HepG2 (cell line): ENCODE data around the gene NRSN2.

Experiments used
- ARHGAP35 ChIP-seq: sonication (generic); formaldehyde crosslinking; IDR thresholded peaks from 2 replicates; pipeline ENCODE4 v1.9.0; 2022; ENCODE audit warnings: mild to moderate bottlenecking, inconsistent platforms, moderate library complexity, missing genetic modification reagents, borderline replicate concordance
- DNMT1 ChIP-seq: sonication (generic); formaldehyde crosslinking; IDR thresholded peaks from 2 replicates; pipeline ENCODE4 v1.5.1; 2020; ENCODE audit warnings: mild to moderate bottlenecking, missing genetic modification reagents
- ETV6 ChIP-seq: sonication (generic); formaldehyde crosslinking; conservative IDR thresholded peaks from 2 replicates; pipeline ENCODE4 v1.4.0; 2020; ENCODE audit warnings: missing genetic modification reagents
- FOSL2 ChIP-seq: sonication (generic); formaldehyde crosslinking; IDR thresholded peaks from 2 replicates; pipeline ENCODE4 v1.4.0; 2020; ENCODE audit warnings: missing genetic modification reagents
- MED1 ChIP-seq: sonication (generic); formaldehyde crosslinking; IDR thresholded peaks from 2 replicates; pipeline ENCODE4 v1.4.0; 2020; ENCODE audit warnings: missing genetic modification reagents
- MTA3 ChIP-seq: sonication (generic); formaldehyde crosslinking; IDR thresholded peaks from 2 replicates; pipeline ENCODE4 v1.4.0; 2020; ENCODE audit warnings: missing genetic modification reagents
- POLR2AphosphoS5 ChIP-seq: IDR thresholded peaks from 2 replicates; pipeline ENCODE4 v1.6.1; 2012; ENCODE audit warnings: low read depth, low read length
- ZZZ3 ChIP-seq: sonication (generic); formaldehyde crosslinking; IDR thresholded peaks from 2 replicates; pipeline ENCODE4 v1.4.0; 2020; ENCODE audit warnings: missing genetic modification reagents, mild to moderate bottlenecking, borderline replicate concordance
- TF ChIP-seq, protein P1 (sequence below): sonication (generic); formaldehyde crosslinking; IDR thresholded peaks from 2 replicates; pipeline ENCODE4 v1.9.0; 2021; ENCODE audit warnings: missing genetic modification reagents, borderline replicate concordance
- TF ChIP-seq, protein P2 (sequence below): sonication (generic); formaldehyde crosslinking; IDR thresholded peaks from 2 replicates; pipeline ENCODE4 v1.5.0; 2020; ENCODE audit warnings: mild to moderate bottlenecking, missing genetic modification reagents, moderate library complexity
- TF ChIP-seq, protein P3 (sequence below): sonication (generic); formaldehyde crosslinking; conservative IDR thresholded peaks from 2 replicates; pipeline ENCODE4 v1.8.0; 2022; ENCODE audit warnings: missing genetic modification reagents

DNA sequence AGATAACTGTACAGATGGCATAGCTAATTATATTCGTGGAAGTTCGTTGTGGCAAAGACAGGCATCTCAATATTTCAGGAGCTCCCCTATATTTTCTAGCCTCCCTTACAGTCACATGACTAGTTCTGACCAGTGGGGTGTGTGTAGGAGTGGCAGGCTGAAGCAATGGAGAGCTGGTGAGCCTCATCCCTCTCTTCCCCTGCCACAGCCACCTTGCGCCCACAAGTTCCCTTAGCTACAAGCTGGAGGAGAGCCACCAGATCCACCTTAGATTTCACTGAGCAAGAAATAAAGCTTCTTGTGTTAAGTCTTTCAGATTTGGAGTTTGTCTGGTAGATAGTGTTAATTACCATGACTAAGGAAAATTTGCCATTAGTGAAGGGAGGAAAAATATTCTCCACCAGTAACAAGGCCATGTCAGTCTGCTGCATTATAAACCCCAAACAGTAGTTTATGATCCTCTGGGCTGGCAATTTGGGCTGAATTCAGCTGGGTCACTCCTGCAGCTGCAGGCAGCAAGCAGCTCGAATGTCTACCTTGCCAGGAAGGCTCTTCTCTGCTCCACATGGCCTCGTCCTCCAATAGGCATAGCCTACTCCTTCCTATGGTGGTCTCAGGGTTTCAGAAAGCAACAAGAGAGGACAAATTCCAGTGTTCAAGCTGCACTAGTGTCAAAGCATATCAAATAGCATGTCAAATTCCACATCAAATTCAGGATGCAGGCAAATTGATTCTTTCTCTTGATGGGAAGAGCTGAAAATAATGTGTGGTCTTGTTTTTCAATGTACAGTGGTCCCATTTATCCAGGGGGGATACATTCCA is 53.8 kb downstream of the NRSN2 start:
- TF ChIP-seq, protein P1, sequence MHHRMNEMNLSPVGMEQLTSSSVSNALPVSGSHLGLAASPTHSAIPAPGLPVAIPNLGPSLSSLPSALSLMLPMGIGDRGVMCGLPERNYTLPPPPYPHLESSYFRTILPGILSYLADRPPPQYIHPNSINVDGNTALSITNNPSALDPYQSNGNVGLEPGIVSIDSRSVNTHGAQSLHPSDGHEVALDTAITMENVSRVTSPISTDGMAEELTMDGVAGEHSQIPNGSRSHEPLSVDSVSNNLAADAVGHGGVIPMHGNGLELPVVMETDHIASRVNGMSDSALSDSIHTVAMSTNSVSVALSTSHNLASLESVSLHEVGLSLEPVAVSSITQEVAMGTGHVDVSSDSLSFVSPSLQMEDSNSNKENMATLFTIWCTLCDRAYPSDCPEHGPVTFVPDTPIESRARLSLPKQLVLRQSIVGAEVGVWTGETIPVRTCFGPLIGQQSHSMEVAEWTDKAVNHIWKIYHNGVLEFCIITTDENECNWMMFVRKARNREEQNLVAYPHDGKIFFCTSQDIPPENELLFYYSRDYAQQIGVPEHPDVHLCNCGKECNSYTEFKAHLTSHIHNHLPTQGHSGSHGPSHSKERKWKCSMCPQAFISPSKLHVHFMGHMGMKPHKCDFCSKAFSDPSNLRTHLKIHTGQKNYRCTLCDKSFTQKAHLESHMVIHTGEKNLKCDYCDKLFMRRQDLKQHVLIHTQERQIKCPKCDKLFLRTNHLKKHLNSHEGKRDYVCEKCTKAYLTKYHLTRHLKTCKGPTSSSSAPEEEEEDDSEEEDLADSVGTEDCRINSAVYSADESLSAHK (CRISPR knock-in tag), result no peak
- TF ChIP-seq POLR2AphosphoS5 (peak; percentile 64), ETV6 (CRISPR knock-in tag) (no peak), ARHGAP35 (no peak; the same call in 1 of the 2 replicates), ZZZ3 (CRISPR knock-in tag) (no peak), MTA3 (no peak; the same call in 1 of the 2 replicates), MED1 (peak; percentile 57), FOSL2 (CRISPR knock-in tag) (no peak), DNMT1 (CRISPR knock-in tag) (no peak)
- TF ChIP-seq, protein P2, sequence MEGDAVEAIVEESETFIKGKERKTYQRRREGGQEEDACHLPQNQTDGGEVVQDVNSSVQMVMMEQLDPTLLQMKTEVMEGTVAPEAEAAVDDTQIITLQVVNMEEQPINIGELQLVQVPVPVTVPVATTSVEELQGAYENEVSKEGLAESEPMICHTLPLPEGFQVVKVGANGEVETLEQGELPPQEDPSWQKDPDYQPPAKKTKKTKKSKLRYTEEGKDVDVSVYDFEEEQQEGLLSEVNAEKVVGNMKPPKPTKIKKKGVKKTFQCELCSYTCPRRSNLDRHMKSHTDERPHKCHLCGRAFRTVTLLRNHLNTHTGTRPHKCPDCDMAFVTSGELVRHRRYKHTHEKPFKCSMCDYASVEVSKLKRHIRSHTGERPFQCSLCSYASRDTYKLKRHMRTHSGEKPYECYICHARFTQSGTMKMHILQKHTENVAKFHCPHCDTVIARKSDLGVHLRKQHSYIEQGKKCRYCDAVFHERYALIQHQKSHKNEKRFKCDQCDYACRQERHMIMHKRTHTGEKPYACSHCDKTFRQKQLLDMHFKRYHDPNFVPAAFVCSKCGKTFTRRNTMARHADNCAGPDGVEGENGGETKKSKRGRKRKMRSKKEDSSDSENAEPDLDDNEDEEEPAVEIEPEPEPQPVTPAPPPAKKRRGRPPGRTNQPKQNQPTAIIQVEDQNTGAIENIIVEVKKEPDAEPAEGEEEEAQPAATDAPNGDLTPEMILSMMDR (CRISPR knock-in tag), result no peak
- TF ChIP-seq, protein P3, sequence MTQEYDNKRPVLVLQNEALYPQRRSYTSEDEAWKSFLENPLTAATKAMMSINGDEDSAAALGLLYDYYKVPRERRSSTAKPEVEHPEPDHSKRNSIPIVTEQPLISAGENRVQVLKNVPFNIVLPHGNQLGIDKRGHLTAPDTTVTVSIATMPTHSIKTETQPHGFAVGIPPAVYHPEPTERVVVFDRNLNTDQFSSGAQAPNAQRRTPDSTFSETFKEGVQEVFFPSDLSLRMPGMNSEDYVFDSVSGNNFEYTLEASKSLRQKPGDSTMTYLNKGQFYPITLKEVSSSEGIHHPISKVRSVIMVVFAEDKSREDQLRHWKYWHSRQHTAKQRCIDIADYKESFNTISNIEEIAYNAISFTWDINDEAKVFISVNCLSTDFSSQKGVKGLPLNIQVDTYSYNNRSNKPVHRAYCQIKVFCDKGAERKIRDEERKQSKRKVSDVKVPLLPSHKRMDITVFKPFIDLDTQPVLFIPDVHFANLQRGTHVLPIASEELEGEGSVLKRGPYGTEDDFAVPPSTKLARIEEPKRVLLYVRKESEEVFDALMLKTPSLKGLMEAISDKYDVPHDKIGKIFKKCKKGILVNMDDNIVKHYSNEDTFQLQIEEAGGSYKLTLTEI, result no peak
